SH-SY5Y (cell line): ENCODE measurements around the gene ADRA1B.

Source experiments
- GATA2 ChIP-seq: IDR thresholded peaks from 2 replicates; pipeline ENCODE4 v1.6.1; 2011; ENCODE audit warnings: mild to moderate bottlenecking, low read depth, low read length
- GATA3 ChIP-seq: IDR thresholded peaks from 2 replicates; pipeline ENCODE4 v1.6.1; 2011; ENCODE audit warnings: low read depth, mild to moderate bottlenecking, low read length, moderate library complexity

DNA sequence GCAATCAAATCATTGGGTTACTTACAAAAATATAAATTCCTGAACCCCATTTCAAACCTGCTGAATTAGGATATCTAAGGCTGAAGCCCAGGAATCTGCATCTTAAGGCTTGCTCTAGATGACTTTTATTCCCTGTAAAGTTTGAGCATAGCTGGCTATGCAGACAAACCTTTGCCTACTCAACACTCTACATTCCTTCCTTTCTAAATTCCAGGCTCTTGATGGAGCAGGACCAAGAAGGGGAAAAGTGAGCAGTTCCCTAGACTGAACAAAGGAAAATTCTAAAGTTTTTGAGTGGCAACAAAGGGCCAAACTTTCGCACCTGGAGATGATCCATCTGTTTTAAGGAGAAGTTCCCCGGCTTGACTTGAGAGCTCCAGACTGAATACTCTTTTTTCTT lies 9.8 kb upstream of the ADRA1B start:
- TF ChIP-seq GATA2 (no peak), GATA3 (no peak)
